Activated B cell treated with CpG ODN at 0.5 μM for 24 hours (primary cell): ENCODE measurements around the gene ABCD4. TPM values are rescaled to one million over a fixed set of nuclear protein-coding genes. Genes with fewer than 3 reads are reported as not detected.

Source experiments
- ATAC-seq: fragments of 200-7000 bp; cut with Tn5 transposase; one replicate; pipeline ENCODE4 v1.10.0; 2021; ENCODE audit warnings: low read depth, mild to moderate bottlenecking, moderate library complexity
- CTCF ChIA-PET: fragments of 350-600 bp; sonication (Branson Sonifier 250); formaldehyde crosslinking; loops from one replicate; lab custom pipeline; 2021; ENCODE audit warnings: antibody characterized with exemption; lab: Charles Lee
- POLR2A ChIA-PET: fragments of 350-600 bp; sonication (Branson Sonifier 250); formaldehyde crosslinking; loops from one replicate; lab custom pipeline; 2021; ENCODE audit warnings: antibody characterized with exemption; lab: Charles Lee
- DNase-seq: peaks from one replicate; pipeline ENCODE4 v3.0.0; 2022
- H3K27ac Mint-ChIP-seq: one replicate; pipeline ENCODE4 v1.8.0; 2020; ENCODE audit warnings: mixed read lengths
- H3K27me3 Mint-ChIP-seq: one replicate; pipeline ENCODE4 v1.8.0; 2021; ENCODE audit warnings: mixed read lengths
- H3K36me3 Mint-ChIP-seq: one replicate; pipeline ENCODE4 v1.8.0; 2021; ENCODE audit warnings: low read depth, mixed read lengths
- H3K4me1 Mint-ChIP-seq: one replicate; pipeline ENCODE4 v1.8.0; 2021; ENCODE audit warnings: mixed read lengths
- H3K4me3 Mint-ChIP-seq: one replicate; pipeline ENCODE4 v1.8.0; 2020; ENCODE audit warnings: mild to moderate bottlenecking, mixed read lengths
- H3K9me3 Mint-ChIP-seq: one replicate; pipeline ENCODE4 v1.8.0; 2020; ENCODE audit warnings: mixed read lengths
- intact Hi-C: fragments of 100-400 bp; cut with micrococcal nuclease; formaldehyde crosslinking; loops from one replicate; pipeline ENCODE4 v1.15.1; 2024
- total RNA-seq: library from RNA; stranded (reverse); gene quantifications from 2 replicates; pipeline ENCODE4 v1.2.3, GENCODE V29; 2022
- TF ChIP-seq, protein P1 (sequence below): fragments of 200-600 bp; IDR thresholded peaks from one replicate; pipeline ENCODE4 v1.8.0; 2022; ENCODE audit warnings: antibody characterized with exemption, mild to moderate bottlenecking

The ABCD4 gene
- total RNA-seq, 1 donor from 2014 or later, result 78.4 TPM

DNA sequence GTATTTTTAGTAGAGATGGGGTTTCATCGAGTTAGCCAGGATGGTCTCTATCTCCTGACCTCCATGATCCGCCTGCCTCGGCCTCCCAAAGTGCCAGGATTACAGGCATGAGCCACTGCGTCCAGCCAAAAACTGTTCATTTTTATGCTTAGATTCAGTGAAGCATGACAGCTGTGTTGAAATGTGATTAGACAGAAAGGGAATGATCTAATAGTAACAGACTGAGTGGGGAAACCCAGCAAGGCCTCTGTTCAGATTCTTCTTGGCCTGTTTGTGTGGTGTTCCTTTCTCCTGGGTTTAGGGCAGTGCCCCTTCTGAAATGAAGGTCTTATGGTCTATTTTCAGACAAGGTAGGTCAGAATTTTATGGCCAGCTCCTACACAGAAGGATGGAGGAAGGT, 11.8 kb upstream of the ABCD4 start:
- H3K9me3 Mint-ChIP-seq, result no peaks in the 10 kb centered on the region
- peaks cover 3% of the 10 kb centered on the region for H3K27me3 Mint-ChIP-seq
- no peaks in the 10 kb centered on the region for H3K36me3 Mint-ChIP-seq
- intact Hi-C loops, result no loop called here
- no peaks in the 10 kb centered on the region for H3K4me1 Mint-ChIP-seq
- no peak overlapping the region for H3K27ac Mint-ChIP-seq
- ATAC-seq, result no peak
- ChIA-PET CTCF (no interaction called here), POLR2A (interaction anchor here (0.6 kb wide), 1 partner anchor 11 kb away, joined by 3 read pairs; no protein-coding TSS in a partner anchor)
- no peak for DNase-seq
- H3K4me3 Mint-ChIP-seq, result no peak overlapping the region
- TF ChIP-seq, protein P1, sequence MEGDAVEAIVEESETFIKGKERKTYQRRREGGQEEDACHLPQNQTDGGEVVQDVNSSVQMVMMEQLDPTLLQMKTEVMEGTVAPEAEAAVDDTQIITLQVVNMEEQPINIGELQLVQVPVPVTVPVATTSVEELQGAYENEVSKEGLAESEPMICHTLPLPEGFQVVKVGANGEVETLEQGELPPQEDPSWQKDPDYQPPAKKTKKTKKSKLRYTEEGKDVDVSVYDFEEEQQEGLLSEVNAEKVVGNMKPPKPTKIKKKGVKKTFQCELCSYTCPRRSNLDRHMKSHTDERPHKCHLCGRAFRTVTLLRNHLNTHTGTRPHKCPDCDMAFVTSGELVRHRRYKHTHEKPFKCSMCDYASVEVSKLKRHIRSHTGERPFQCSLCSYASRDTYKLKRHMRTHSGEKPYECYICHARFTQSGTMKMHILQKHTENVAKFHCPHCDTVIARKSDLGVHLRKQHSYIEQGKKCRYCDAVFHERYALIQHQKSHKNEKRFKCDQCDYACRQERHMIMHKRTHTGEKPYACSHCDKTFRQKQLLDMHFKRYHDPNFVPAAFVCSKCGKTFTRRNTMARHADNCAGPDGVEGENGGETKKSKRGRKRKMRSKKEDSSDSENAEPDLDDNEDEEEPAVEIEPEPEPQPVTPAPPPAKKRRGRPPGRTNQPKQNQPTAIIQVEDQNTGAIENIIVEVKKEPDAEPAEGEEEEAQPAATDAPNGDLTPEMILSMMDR, result no peak

DNA sequence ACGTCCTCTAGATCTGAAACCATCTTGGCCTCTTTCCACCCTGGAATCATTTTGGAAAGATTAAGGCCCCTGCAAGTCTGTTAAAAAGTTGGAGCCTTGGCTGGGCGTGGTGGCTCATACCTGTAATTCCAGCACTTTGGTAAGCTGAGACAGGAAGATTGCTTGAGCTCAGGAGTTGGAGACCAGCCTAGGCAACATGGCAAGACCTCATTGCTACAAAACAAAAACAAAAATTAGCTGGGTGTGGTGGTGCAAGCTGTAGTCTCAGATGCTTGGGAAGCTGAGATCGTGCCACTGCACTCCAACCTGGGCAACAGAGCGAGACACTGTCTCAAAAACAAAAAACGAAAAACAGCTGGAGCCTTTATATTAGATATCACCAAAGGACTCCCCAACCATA, 10.9 kb upstream of the ABCD4 start:
- intact Hi-C loops, result no loop called here
- DNase-seq, result no peak
- POLR2A ChIA-PET, result no interaction called here

DNA sequence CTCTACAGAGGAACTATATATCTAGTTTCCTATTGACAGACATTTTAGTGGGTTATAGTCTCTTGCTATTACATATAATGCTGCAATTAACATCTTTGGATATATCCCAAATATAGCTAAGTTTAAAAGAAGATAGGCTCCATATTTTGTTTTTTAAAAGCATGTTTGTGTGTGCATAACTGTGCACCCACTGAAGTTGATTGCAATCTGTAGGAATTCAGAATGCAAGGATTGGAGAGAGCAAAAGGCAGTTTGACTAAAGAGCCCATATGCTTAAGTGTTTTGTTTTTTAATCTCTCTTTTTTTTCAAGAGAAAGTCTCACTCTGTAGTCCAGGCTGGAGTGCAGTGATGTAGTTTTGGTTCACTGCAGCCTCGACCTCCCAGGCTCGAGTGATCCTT, 9.4 kb upstream of the ABCD4 start:
- no peak for ATAC-seq
- intact Hi-C loops, result no loop called here
- no peaks in the 10 kb centered on the region for H3K36me3 Mint-ChIP-seq
- peaks cover 2% of the 10 kb centered on the region for H3K27me3 Mint-ChIP-seq
- H3K4me1 Mint-ChIP-seq, result no peaks in the 10 kb centered on the region
- ChIA-PET CTCF (no interaction called here), POLR2A (no interaction called here)
- TF ChIP-seq, protein P1, result no peak
- no peak overlapping the region for H3K27ac Mint-ChIP-seq
- no peak overlapping the region for H3K4me3 Mint-ChIP-seq
- no peak for DNase-seq
- H3K9me3 Mint-ChIP-seq, result no peaks in the 10 kb centered on the region

More for the DNA sequence above, 10.9 kb upstream of the ABCD4 start:
- Mint-ChIP-seq H3K36me3 (no peaks in the 10 kb centered on the region), H3K9me3 (no peaks in the 10 kb centered on the region), H3K27me3 (peaks cover 3% of the 10 kb centered on the region), H3K4me1 (no peaks in the 10 kb centered on the region), H3K4me3 (no peak overlapping the region), H3K27ac (no peak overlapping the region)
- CTCF ChIA-PET, result no interaction called here
- no peak for ATAC-seq
- TF ChIP-seq, protein P1, result no peak

DNA sequence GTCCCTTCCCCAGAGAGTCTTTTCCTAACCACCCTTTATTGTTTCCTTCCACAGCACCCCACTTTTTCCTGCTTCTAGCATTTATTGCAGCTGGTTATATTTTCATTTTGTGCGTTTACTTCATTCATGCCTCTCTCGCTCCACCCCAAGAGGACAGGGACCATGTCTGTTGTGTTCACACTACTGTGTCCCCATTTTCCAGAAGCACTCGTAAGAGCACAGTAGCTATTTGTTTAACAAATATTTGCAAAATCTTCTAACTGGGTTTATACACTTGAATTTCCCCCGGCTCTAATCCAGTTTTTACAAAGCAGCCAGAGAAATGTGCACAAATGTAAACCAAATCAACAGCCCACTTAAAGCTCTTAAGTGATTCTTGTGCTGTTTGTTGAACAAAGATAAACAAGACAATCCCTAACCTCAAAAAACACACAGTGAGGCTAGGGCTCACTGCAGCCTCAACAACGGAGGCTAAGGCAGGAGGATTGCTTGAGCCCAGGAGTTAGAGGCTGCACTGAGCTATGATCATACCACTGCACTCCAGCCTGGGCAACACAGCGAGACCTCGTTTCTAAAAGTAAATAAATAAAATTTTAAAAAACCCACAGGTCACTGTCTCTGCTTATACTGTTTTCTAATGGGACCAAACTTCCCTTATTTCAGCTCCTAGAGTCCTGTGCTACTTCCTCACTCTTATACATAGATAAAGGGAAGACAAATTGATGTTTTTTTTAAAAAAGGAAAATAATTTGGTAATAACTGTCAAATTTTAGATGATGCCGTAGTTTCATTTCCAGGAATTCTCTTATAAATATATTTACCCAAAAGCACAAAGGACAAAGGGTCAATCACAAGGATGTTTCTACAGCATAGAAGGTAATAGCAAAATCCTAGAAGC, 6.6 kb upstream of the ABCD4 start:
- no peak for DNase-seq
- H3K4me3 Mint-ChIP-seq, result no peak overlapping the region
- TF ChIP-seq, protein P1, result no peak
- ATAC-seq, result no peak
- intact Hi-C loops, result loop anchor here (10.0 kb wide), 1 partner anchor 985 kb away; no protein-coding TSS in a partner anchor
- ChIA-PET CTCF (no interaction called here), POLR2A (no interaction called here)
- H3K27ac Mint-ChIP-seq, result no peak overlapping the region
- H3K27me3 Mint-ChIP-seq, result no peaks in the 10 kb centered on the region
- H3K36me3 Mint-ChIP-seq, result no peaks in the 10 kb centered on the region
- H3K4me1 Mint-ChIP-seq, result no peaks in the 10 kb centered on the region
- no peaks in the 10 kb centered on the region for H3K9me3 Mint-ChIP-seq

DNA sequence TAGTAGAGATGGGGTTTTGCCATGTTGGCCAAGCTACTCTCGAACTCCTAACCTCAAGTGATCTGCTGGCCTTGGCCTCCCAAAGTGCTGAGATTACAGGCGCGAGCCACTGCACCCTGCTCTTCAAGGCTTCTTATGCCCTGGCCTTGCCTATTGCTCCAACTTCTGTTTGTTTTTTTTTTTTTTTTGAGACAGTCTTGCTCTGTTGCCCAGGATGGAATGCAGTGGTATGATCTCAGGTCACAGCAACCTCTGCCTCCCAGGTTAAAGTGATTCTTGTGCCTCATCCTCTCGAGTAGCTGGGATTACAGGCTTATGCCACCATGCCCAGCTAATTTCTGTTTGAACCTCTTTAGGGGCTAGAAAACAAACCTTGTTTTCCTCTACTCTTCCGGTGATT, 6.0 kb upstream of the ABCD4 start:
- TF ChIP-seq, protein P1, result no peak
- ATAC-seq (no peak), DNase-seq (no peak)
- Mint-ChIP-seq H3K4me3 (no peak overlapping the region), H3K27me3 (no peaks in the 10 kb centered on the region), H3K27ac (no peak overlapping the region), H3K4me1 (no peaks in the 10 kb centered on the region), H3K36me3 (no peaks in the 10 kb centered on the region), H3K9me3 (no peaks in the 10 kb centered on the region)
- intact Hi-C loops, result loop anchor here (10.0 kb wide), 1 partner anchor 986 kb away; no protein-coding TSS in a partner anchor
- ChIA-PET CTCF (no interaction called here), POLR2A (no interaction called here)
